ENCODE results near the gene CARNS1. TPM values are rescaled to one million over a fixed set of nuclear protein-coding genes. Genes with fewer than 3 reads are reported as not detected.

Gene CARNS1
- polyA plus RNA-seq, 1 donor from 2014 or later, result not detected

- no peaks in the 10 kb centered on the region for H3K9me3 ChIP-seq (ENCODE audit: low read length)
- no peak overlapping the region for H3K4me3 ChIP-seq (ENCODE audit: low read length)
- TF ChIP-seq TAF1 (IDR thresholded peaks at IDR 0.05; ENCODE audit: low read depth), result no peak
- no peak for TF ChIP-seq MXI1 (conservative IDR thresholded peaks at IDR 0.05; ENCODE audit: poor library complexity, severe bottlenecking)
- no peak for TF ChIP-seq RAD21 (conservative IDR thresholded peaks at IDR 0.05)
- TF ChIP-seq SMC3 (conservative IDR thresholded peaks at IDR 0.05; ENCODE audit: poor library complexity), result no peak
- no peak for TF ChIP-seq REST (IDR thresholded peaks at IDR 0.05; ENCODE audit: borderline replicate concordance)
- no peak for TF ChIP-seq CTCF (IDR thresholded peaks at IDR 0.05; ENCODE audit: poor library complexity, severe bottlenecking)
- no peak for TF ChIP-seq EP300 (conservative IDR thresholded peaks at IDR 0.05; ENCODE audit: poor library complexity, severe bottlenecking)
- no peak for TF ChIP-seq EZH2 (IDR thresholded peaks at IDR 0.05; ENCODE audit: borderline replicate concordance, insufficient read depth, low read length, poor library complexity, severe bottlenecking)
- TF ChIP-seq POLR2AphosphoS5 (IDR thresholded peaks at IDR 0.05), result no peak
- H3K9ac ChIP-seq (ENCODE audit: low read length), result no peak overlapping the region
- H3K4me2 ChIP-seq (ENCODE audit: low read length), result no peak overlapping the region
- H3K9me2 ChIP-seq (ENCODE audit: insufficient read depth, low read length), result no peaks in the 10 kb centered on the region
- no peak overlapping the region for H3K27ac ChIP-seq (ENCODE audit: low read length)
- no peaks in the 10 kb centered on the region for H3K27me3 ChIP-seq (ENCODE audit: insufficient read depth, low read depth, low read length)
- H3F3A ChIP-seq (ENCODE audit: insufficient read depth, low read length, poor library complexity, severe bottlenecking), result no peaks in the 10 kb centered on the region
- H4K20me1 ChIP-seq (ENCODE audit: insufficient read depth), result no peaks in the 10 kb centered on the region
- no peaks in the 10 kb centered on the region for H3K36me3 ChIP-seq (ENCODE audit: insufficient read depth, low read length)
- no peaks in the 10 kb centered on the region for H3K79me2 ChIP-seq (replicated peaks; ENCODE audit: insufficient read depth, low read length)
- no peak overlapping the region for H2AFZ ChIP-seq (ENCODE audit: low read depth, low read length)
These were observed 57.4 kb downstream of the CARNS1 start for GRCh38 chr11:67472882-67473281.

Small RNA genes lying within 50 kb of the gene (small RNA-seq; reads per million reads assigned to genes)
- 0 to 0.08 (median 0) reads per million in 3 experiments for gene RNU6-1238P

Other genes starting within 250 kb of the CARNS1 start
- gene GRK2, start 149.2 kb upstream of the CARNS1 start, polyA plus RNA-seq, result 47.3 and 59.1 TPM in 2 replicates
- 93.5 and 111 TPM in 2 replicates for gene ANKRD13D, start 126.4 kb upstream of the CARNS1 start, polyA plus RNA-seq
- 0.89 and 1.4 TPM in 2 replicates for gene SSH3, start 112.1 kb upstream of the CARNS1 start, polyA plus RNA-seq
- 6.0 and 6.8 TPM in 2 replicates for gene POLD4, start 62.1 kb upstream of the CARNS1 start, polyA plus RNA-seq
- 0.34 TPM in 1 of 2 replicates, not detected in the other for gene CLCF1, start 42.1 kb upstream of the CARNS1 start, polyA plus RNA-seq
- 59.6 and 76.2 TPM in 2 replicates for gene RAD9A, start 23.7 kb upstream of the CARNS1 start, polyA plus RNA-seq
- 102 and 106 TPM in 2 replicates for gene PPP1CA, start 13.8 kb upstream of the CARNS1 start, polyA plus RNA-seq
- gene TBC1D10C, start 11.6 kb upstream of the CARNS1 start, polyA plus RNA-seq, result not detected in 2 replicates
- 92.8 and 95.0 TPM in 2 replicates for gene RPS6KB2, start 12.8 kb downstream of the CARNS1 start, polyA plus RNA-seq
- gene PTPRCAP, start 22.0 kb downstream of the CARNS1 start, polyA plus RNA-seq, result 1.7 and 3.4 TPM in 2 replicates
- gene CORO1B, start 27.8 kb downstream of the CARNS1 start, polyA plus RNA-seq, result 56.7 and 72.3 TPM in 2 replicates
- not detected in 2 replicates for gene GPR152, start 37.1 kb downstream of the CARNS1 start, polyA plus RNA-seq
- gene CABP4, start 39.7 kb downstream of the CARNS1 start, polyA plus RNA-seq, result not detected in 2 replicates
- gene TMEM134, start 53.6 kb downstream of the CARNS1 start, polyA plus RNA-seq, result 50.3 and 61.9 TPM in 2 replicates
- 83.9 and 121 TPM in 2 replicates for gene AIP, start 67.3 kb downstream of the CARNS1 start, polyA plus RNA-seq
- gene PITPNM1, start 89.7 kb downstream of the CARNS1 start, polyA plus RNA-seq, result 25.8 and 37.2 TPM in 2 replicates
- gene CDK2AP2, start 92.5 kb downstream of the CARNS1 start, polyA plus RNA-seq, result 18.1 and 22.4 TPM in 2 replicates
- gene CABP2, start 107.8 kb downstream of the CARNS1 start, polyA plus RNA-seq, result not detected in 2 replicates
- 94.6 and 114 TPM in 2 replicates for gene GSTP1, start 168.1 kb downstream of the CARNS1 start, polyA plus RNA-seq
- 393 and 421 TPM in 2 replicates for gene NDUFV1, start 191.3 kb downstream of the CARNS1 start, polyA plus RNA-seq
- 2.9 TPM in 1 of 2 replicates, not detected in the other for gene NUDT8, start 214.3 kb downstream of the CARNS1 start, polyA plus RNA-seq
- gene TBX10, start 224.1 kb downstream of the CARNS1 start, polyA plus RNA-seq, result not detected in 2 replicates
- gene ACY3, start 235.1 kb downstream of the CARNS1 start, polyA plus RNA-seq, result not detected in 2 replicates

All from neural cell (in vitro differentiated cells).